CD14-positive monocyte (primary cell): ENCODE measurements around the gene PADI2. TPM values are rescaled to one million over a fixed set of nuclear protein-coding genes. Genes with fewer than 3 reads are reported as not detected.

Source experiments
- DNase-seq, 3 donors: peaks; one replicate each; pipeline ENCODE4 v3.0.0-alpha.2; 2011 to 2022
- H2AFZ ChIP-seq: 2 replicates; pipeline ENCODE4 v1.6.0; 2012; ENCODE audit warnings: mild to moderate bottlenecking, low read depth, low read length, inconsistent platforms; ENCODE audit not compliant: insufficient read depth, poor library complexity, severe bottlenecking
- H3K27ac ChIP-seq, 2 donors: 1 replicate in 1 of 2; 2 replicates in 1 of 2; pipeline ENCODE4 v1.5.1; 2012 to 2013; ENCODE audit warnings: low read length in 2 of 2, control low read depth in 1 of 2, inconsistent platforms in 1 of 2, low read depth in 1 of 2, mild to moderate bottlenecking in 1 of 2
- H3K27me3 ChIP-seq, 2 donors: one replicate each; pipeline versions ENCODE4 v1.6.0 to v1.6.1; 2011 to 2013; ENCODE audit warnings: low read length in 2 of 2; ENCODE audit not compliant: control insufficient read depth in 2 of 2, insufficient read depth in 2 of 2
- H3K36me3 ChIP-seq, 2 donors: replicated peaks in 1 of 2; 1 replicate in 1 of 2; 2 replicates in 1 of 2; pipeline versions ENCODE4 v1.5.1 to v1.6.1; 2012 to 2013; ENCODE audit warnings: low read length in 2 of 2, control low read depth in 1 of 2, inconsistent platforms in 1 of 2, mild to moderate bottlenecking in 1 of 2; ENCODE audit not compliant: insufficient read depth in 2 of 2, control insufficient read depth in 1 of 2
- H3K4me1 ChIP-seq, 2 donors: 1 replicate in 1 of 2; 2 replicates in 1 of 2; pipeline versions ENCODE4 v1.5.1 to v1.6.1; 2012 to 2013; ENCODE audit warnings: low read length in 2 of 2, control low read depth in 1 of 2, inconsistent platforms in 1 of 2, mild to moderate bottlenecking in 1 of 2, moderate library complexity in 1 of 2; ENCODE audit not compliant: insufficient read depth in 2 of 2, control insufficient read depth in 1 of 2
- H3K4me2 ChIP-seq: replicated peaks from 2 replicates; pipeline ENCODE3; 2012; ENCODE audit warnings: low read length, moderate library complexity, mild to moderate bottlenecking; ENCODE audit not compliant: poor library complexity, severe bottlenecking; ENCODE audit errors: extremely low read depth
- H3K4me3 ChIP-seq, 3 experiments: fragments of 200-600 bp in 1 of 3; sonication (generic) in 1 of 3; replicated peaks in 1 of 3; 1 replicate in 2 of 3; 2 replicates in 1 of 3; pipeline ENCODE4 v1.5.1; 2011 to 2013; ENCODE audit warnings: low read length in 3 of 3, mild to moderate bottlenecking in 3 of 3, control low read depth in 2 of 3, low read depth in 2 of 3, inconsistent platforms in 1 of 3, moderate library complexity in 1 of 3
- H3K79me2 ChIP-seq: 2 replicates; pipeline ENCODE4 v1.6.0; 2012; ENCODE audit warnings: mild to moderate bottlenecking, control low read depth, inconsistent platforms, low read length, moderate library complexity; ENCODE audit not compliant: insufficient read depth
- H3K9ac ChIP-seq: 2 replicates; pipeline ENCODE4 v1.6.0; 2017; ENCODE audit warnings: low read length, mild to moderate bottlenecking; ENCODE audit not compliant: insufficient read depth, poor library complexity, severe bottlenecking
- H3K9me3 ChIP-seq, 2 donors: replicated peaks in 1 of 2; 1 replicate in 1 of 2; 2 replicates in 1 of 2; pipeline versions ENCODE4 v1.5.1 to v1.6.1; 2012 to 2013; ENCODE audit warnings: low read length in 2 of 2, control low read depth in 1 of 2; ENCODE audit not compliant: control insufficient read depth in 1 of 2, insufficient read depth in 1 of 2
- H4K20me1 ChIP-seq: 2 replicates; pipeline ENCODE4 v1.6.0; 2012; ENCODE audit warnings: mild to moderate bottlenecking, low read length, control low read depth, moderate library complexity; ENCODE audit not compliant: insufficient read depth
- H3K27ac Mint-ChIP-seq, 7 donors: one replicate each; pipeline ENCODE4 v1.8.0; 2020; ENCODE audit warnings: mild to moderate bottlenecking in 7 of 7, mixed read lengths in 7 of 7, moderate library complexity in 6 of 7, inconsistent platforms in 2 of 7
- H3K27me3 Mint-ChIP-seq, 3 donors: one replicate each; pipeline ENCODE4 v1.8.0; 2021 to 2022; ENCODE audit warnings: low read depth in 3 of 3, mild to moderate bottlenecking in 3 of 3, mixed read lengths in 3 of 3, moderate library complexity in 3 of 3, inconsistent platforms in 1 of 3
- H3K36me3 Mint-ChIP-seq, 2 donors: one replicate each; pipeline ENCODE4 v1.8.0; 2020; ENCODE audit warnings: mixed read lengths in 2 of 2, inconsistent platforms in 1 of 2, mild to moderate bottlenecking in 1 of 2
- H3K4me1 Mint-ChIP-seq: one replicate; pipeline ENCODE4 v1.8.0; 2020; ENCODE audit warnings: mild to moderate bottlenecking, mixed read lengths
- H3K4me3 Mint-ChIP-seq, 2 donors: one replicate each; pipeline ENCODE4 v1.8.0; 2020; ENCODE audit warnings: mild to moderate bottlenecking in 2 of 2, mixed read lengths in 2 of 2, moderate library complexity in 1 of 2
- H3K9me3 Mint-ChIP-seq, 7 donors: one replicate each; pipeline ENCODE4 v1.8.0; 2020 to 2022; ENCODE audit warnings: mixed read lengths in 7 of 7, mild to moderate bottlenecking in 6 of 7, moderate library complexity in 6 of 7, inconsistent platforms in 2 of 7
- WGBS: methylation state at CpG from one replicate; pipeline ENCODE4 v1.1.5; 2013; ENCODE audit warnings: missing lambda C conversion rate; ENCODE audit not compliant: insufficient coverage; 5-methylcytosine and 5-hydroxymethylcytosine counted together
- intact Hi-C, 2 donors: fragments of 100-400 bp; cut with micrococcal nuclease; formaldehyde crosslinking; loops; one replicate each; pipeline versions ENCODE4 v1.15.0 to v1.15.1; 2023
- polyA plus RNA-seq, 3 donors: library from polyadenylated mRNA; depleted of rRNA in 1 of 3; unstranded in 2 of 3; stranded (reverse) in 1 of 3; fragments of 300-500 nt in 2 of 3; fragments of >200 nt in 1 of 3; fragmentation: Illumina TruSeq in 2 of 3; gene quantifications; 1 replicate in 2 of 3; 2 replicates in 1 of 3; pipeline ENCODE4 v1.2.3, GENCODE V29; 2012 to 2021
- TF ChIP-seq, protein P1 (sequence below): fragments of 200-600 bp; IDR thresholded peaks from one replicate; pipeline ENCODE4 v1.8.0; 2022; ENCODE audit warnings: antibody characterized with exemption, mild to moderate bottlenecking

The PADI2 gene
- polyA plus RNA-seq, 3 donors = 18.6 to 61.7 (median 32.6) TPM

DNA sequence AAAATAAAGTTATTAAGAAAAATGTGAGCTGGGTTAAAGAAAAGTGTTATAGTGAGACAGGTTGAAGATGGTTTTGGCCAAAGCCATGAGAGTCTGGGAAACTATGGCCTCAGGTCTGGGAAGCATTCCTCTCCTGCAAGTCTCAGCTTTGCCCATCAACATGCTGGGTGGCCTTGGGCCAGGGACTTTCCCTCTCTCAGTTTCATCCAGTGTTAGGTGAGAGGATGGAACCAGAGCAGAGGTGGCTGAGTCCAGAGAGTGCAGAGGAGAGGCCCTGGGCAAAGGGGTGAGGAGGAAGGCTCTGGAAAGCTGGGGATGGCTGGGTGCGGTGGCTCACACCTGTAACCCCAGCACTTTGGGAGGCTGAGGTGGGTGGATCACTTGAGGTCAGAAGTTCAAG is 10.5 kb downstream of the PADI2 start:
- Histone ChIP-seq H2AFZ (no peak overlapping the region), H3K36me3 (peaks cover 31 to 61% of the 10 kb centered on the region in 2 donors), H3K4me2 (no peak overlapping the region), H3K9me3 (no peaks in the 10 kb centered on the region), H3K4me3 (no peak overlapping the region), H3K27me3 (no peaks in the 10 kb centered on the region), H3K4me1 (peaks cover 22% of the 10 kb centered on the region in 2 donors), H3K27ac (no peak overlapping the region), H3K9ac (no peak overlapping the region), H3K79me2 (peaks cover 24% of the 10 kb centered on the region), H4K20me1 (peaks cover 23% of the 10 kb centered on the region)
- peaks cover 49 to 80% of the 10 kb centered on the region in 2 donors for H3K36me3 Mint-ChIP-seq
- no peak overlapping the region for H3K4me3 Mint-ChIP-seq
- H3K27me3 Mint-ChIP-seq = peaks cover 0 to 3% (median 0%) of the 10 kb centered on the region in 3 donors
- H3K9me3 Mint-ChIP-seq = no peaks in the 10 kb centered on the region
- DNase-seq = no peak
- no peak overlapping the region for H3K27ac Mint-ChIP-seq
- TF ChIP-seq, protein P1, sequence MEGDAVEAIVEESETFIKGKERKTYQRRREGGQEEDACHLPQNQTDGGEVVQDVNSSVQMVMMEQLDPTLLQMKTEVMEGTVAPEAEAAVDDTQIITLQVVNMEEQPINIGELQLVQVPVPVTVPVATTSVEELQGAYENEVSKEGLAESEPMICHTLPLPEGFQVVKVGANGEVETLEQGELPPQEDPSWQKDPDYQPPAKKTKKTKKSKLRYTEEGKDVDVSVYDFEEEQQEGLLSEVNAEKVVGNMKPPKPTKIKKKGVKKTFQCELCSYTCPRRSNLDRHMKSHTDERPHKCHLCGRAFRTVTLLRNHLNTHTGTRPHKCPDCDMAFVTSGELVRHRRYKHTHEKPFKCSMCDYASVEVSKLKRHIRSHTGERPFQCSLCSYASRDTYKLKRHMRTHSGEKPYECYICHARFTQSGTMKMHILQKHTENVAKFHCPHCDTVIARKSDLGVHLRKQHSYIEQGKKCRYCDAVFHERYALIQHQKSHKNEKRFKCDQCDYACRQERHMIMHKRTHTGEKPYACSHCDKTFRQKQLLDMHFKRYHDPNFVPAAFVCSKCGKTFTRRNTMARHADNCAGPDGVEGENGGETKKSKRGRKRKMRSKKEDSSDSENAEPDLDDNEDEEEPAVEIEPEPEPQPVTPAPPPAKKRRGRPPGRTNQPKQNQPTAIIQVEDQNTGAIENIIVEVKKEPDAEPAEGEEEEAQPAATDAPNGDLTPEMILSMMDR = no peak
- peaks cover 46% of the 10 kb centered on the region for H3K4me1 Mint-ChIP-seq
- no CpG with 5 or more reads among the region's 1 CpG for WGBS
- intact Hi-C loops = no loop called here

DNA sequence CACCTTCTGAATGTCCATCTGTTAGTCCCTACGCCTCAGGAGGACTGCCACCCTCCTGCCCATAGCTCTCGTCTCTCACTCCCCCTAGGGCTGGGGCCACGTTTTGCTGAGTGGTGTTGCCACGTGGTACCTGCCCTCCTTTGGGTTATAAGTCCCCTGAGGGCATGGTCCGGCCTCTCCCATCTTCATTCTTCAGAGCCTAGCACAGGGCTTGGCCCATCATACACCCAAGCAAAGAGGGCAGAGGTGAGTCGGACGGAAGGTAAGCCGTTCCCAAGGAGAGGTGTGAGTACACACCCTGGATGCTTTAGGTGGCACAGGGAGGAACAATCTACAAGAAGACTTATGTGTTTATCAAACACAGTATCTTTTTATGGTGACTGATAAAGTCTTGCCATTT is 10.9 kb downstream of the PADI2 start:
- peaks cover 18% of the 10 kb centered on the region in 2 donors for H3K4me1 ChIP-seq
- no peaks in the 10 kb centered on the region for H3K9me3 Mint-ChIP-seq
- H3K4me3 Mint-ChIP-seq = no peak overlapping the region
- H3K36me3 ChIP-seq = peaks cover 32 to 61% of the 10 kb centered on the region in 2 donors
- H2AFZ ChIP-seq = no peak overlapping the region
- no peak overlapping the region for H3K27ac Mint-ChIP-seq
- H4K20me1 ChIP-seq = peaks cover 19% of the 10 kb centered on the region
- no peaks in the 10 kb centered on the region for H3K27me3 ChIP-seq
- no peak overlapping the region for H3K4me3 ChIP-seq
- TF ChIP-seq, protein P1 = no peak
- peaks cover 52 to 84% of the 10 kb centered on the region in 2 donors for H3K36me3 Mint-ChIP-seq
- H3K27ac ChIP-seq = no peak overlapping the region
- H3K9ac ChIP-seq = no peak overlapping the region
- no peak overlapping the region for H3K4me2 ChIP-seq
- intact Hi-C loops = no loop called here
- H3K9me3 ChIP-seq = no peaks in the 10 kb centered on the region
- peaks cover 42% of the 10 kb centered on the region for H3K4me1 Mint-ChIP-seq
- H3K27me3 Mint-ChIP-seq = peaks cover 0 to 3% (median 0%) of the 10 kb centered on the region in 3 donors
- no peak for DNase-seq
- peaks cover 19% of the 10 kb centered on the region for H3K79me2 ChIP-seq
- WGBS = 92% methylated on average over 4 of the region's 8 CpGs
